Measurements from ENCODE around the gene SNIP1.

The SNIP1 gene

DNA sequence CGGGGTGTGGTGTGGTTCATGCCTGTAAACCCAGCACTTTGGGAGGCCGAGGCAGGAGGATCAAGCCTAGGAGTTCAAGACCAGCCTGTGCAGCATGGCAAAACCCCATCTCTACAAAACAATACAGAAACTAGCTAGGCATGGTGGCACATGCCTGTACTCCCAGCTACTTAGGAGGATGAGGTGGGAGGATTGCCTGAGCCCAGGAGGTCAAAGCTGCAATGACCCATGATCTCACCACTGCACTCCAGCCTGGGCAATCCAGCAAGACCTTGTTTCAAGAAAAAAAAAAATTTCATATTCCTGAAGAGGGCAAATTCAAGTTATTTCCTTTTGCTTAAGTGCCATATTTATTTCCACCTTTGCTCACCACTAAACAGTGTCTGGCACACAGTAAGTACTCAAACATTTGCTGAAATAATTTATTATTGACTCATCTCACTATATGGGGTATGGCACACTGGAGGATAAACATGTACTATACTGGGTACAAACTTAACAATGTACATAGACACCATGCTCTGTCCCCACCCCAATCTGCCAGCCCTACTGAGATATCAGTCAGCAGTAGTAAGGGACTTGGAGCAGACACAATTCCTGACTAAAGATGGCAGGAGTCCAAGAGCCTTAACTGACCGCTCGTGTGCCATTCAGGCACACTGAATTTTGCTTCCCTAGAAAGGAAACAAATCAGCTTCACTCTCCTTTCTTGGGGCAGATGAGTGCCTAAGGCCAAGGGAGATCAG lies 55.0 kb downstream of the SNIP1 start:
- no peak for TF ChIP-seq POLR2AphosphoS5 (IDR thresholded peaks at IDR 0.05; ENCODE audit: low read depth, low read length)
- no peak for TF ChIP-seq FOXP2 (optimal IDR thresholded peaks at IDR 0.05; ENCODE audit: borderline replicate concordance, extremely low read depth, extremely low read length, insufficient read depth)
- TF ChIP-seq SIN3A (IDR thresholded peaks at IDR 0.05; ENCODE audit: borderline replicate concordance, insufficient read depth, low read length), result no peak
- TF ChIP-seq TAF1 (IDR thresholded peaks at IDR 0.05; ENCODE audit: borderline replicate concordance, insufficient read depth, low read length), result no peak
- TF ChIP-seq, protein P1, sequence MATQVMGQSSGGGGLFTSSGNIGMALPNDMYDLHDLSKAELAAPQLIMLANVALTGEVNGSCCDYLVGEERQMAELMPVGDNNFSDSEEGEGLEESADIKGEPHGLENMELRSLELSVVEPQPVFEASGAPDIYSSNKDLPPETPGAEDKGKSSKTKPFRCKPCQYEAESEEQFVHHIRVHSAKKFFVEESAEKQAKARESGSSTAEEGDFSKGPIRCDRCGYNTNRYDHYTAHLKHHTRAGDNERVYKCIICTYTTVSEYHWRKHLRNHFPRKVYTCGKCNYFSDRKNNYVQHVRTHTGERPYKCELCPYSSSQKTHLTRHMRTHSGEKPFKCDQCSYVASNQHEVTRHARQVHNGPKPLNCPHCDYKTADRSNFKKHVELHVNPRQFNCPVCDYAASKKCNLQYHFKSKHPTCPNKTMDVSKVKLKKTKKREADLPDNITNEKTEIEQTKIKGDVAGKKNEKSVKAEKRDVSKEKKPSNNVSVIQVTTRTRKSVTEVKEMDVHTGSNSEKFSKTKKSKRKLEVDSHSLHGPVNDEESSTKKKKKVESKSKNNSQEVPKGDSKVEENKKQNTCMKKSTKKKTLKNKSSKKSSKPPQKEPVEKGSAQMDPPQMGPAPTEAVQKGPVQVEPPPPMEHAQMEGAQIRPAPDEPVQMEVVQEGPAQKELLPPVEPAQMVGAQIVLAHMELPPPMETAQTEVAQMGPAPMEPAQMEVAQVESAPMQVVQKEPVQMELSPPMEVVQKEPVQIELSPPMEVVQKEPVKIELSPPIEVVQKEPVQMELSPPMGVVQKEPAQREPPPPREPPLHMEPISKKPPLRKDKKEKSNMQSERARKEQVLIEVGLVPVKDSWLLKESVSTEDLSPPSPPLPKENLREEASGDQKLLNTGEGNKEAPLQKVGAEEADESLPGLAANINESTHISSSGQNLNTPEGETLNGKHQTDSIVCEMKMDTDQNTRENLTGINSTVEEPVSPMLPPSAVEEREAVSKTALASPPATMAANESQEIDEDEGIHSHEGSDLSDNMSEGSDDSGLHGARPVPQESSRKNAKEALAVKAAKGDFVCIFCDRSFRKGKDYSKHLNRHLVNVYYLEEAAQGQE (IDR thresholded peaks at IDR 0.05; ENCODE audit: insufficient read depth in 1 of 2, low read depth in 2 of 2, low read length in 2 of 2), result no peak

DNA sequence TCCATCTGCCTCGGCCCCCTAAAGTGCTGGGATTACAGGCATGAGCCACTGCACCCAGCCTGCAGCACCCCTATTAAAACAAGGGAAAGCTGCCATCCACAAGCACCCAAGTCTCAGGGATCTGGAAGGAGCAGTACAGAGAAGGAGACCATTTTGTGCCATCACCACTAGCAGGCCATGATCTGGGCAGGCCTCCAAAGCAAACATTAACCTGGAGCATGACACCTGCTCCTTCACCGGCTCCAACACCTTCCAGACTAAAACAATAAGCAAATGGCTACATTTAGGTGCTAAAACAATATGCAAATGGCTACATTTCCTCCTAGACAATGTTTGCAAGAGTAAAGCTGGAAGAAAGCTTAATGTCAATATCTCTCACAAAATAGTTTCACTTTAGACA lies 56.3 kb downstream of the SNIP1 start:
- TF ChIP-seq SIN3A (IDR thresholded peaks at IDR 0.05; ENCODE audit: borderline replicate concordance, insufficient read depth, low read length), result no peak
- TF ChIP-seq, protein P1 (IDR thresholded peaks at IDR 0.05; ENCODE audit: insufficient read depth in 1 of 2, low read depth in 2 of 2, low read length in 2 of 2), result no peak
- TF ChIP-seq TAF1 (IDR thresholded peaks at IDR 0.05; ENCODE audit: borderline replicate concordance, insufficient read depth, low read length), result no peak
- TF ChIP-seq POLR2AphosphoS5 (IDR thresholded peaks at IDR 0.05; ENCODE audit: low read depth, low read length), result no peak
- no peak for TF ChIP-seq FOXP2 (optimal IDR thresholded peaks at IDR 0.05; ENCODE audit: borderline replicate concordance, extremely low read depth, extremely low read length, insufficient read depth)

DNA sequence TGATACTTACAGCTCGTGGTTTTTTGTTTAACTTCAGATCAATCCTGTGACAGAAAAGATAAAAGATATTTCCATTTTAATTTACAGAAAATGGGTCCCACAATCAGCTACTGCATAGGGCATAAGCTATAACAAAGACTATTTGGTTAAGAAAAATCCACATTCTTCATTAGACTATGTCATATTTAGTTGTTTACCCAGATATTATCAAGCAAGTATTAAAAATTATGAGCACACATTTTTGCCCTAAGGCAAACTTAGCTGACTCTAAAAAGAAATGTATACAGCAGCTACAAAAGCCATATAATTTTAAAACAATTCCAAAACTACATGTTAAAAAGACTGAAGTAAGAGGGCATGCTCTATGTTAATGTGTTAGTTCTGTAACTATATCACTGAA lies 58.2 kb downstream of the SNIP1 start:
- no peak for TF ChIP-seq POLR2AphosphoS5 (IDR thresholded peaks at IDR 0.05; ENCODE audit: low read depth, low read length)
- TF ChIP-seq FOXP2 (optimal IDR thresholded peaks at IDR 0.05; ENCODE audit: borderline replicate concordance, extremely low read depth, extremely low read length, insufficient read depth), result no peak
- no peak for TF ChIP-seq SIN3A (IDR thresholded peaks at IDR 0.05; ENCODE audit: borderline replicate concordance, insufficient read depth, low read length)
- TF ChIP-seq TAF1 (IDR thresholded peaks at IDR 0.05; ENCODE audit: borderline replicate concordance, insufficient read depth, low read length), result no peak
- TF ChIP-seq, protein P1 (IDR thresholded peaks at IDR 0.05; ENCODE audit: insufficient read depth in 1 of 2, low read depth in 2 of 2, low read length in 2 of 2), result no peak

DNA sequence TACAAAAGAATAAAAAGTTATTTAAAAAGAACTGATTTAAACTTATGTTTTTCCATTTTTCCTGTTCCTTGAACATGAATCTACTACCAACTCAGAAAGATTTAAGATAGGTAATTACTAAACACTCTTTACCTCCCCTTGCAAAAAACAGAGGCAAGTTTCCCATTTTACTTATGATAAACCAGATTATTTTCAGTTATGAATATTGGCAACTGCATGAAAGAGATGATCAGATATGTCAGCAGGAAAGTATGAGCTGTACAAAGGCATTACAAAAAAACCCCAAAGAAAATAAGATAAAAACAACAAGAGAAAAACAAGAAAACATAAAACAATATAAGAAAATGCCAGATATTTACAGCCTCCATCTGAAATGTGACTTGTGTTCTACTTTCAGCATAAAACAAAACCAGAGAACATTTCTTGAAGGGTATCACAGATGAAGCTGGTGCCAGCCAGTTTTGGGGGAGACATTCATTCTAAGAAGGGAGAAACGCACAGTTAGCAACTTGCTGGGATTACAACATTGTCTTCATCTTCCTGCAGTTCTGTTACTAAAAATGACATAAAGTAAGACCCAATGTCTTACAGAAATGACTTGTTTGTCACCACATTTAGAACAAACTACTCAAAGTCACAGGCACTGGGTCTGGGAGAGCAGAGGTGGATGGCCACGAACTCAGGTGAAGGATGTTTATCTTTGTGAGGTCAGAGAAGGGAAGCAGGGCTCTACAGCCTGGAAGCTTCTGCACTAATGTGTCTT lies 60.6 kb downstream of the SNIP1 start:
- TF ChIP-seq TAF1 (IDR thresholded peaks at IDR 0.05; ENCODE audit: borderline replicate concordance, insufficient read depth, low read length) (no peak), POLR2AphosphoS5 (IDR thresholded peaks at IDR 0.05; ENCODE audit: low read depth, low read length) (no peak), FOXP2 (optimal IDR thresholded peaks at IDR 0.05; ENCODE audit: borderline replicate concordance, extremely low read depth, extremely low read length, insufficient read depth) (no peak)
- TF ChIP-seq, protein P1 (IDR thresholded peaks at IDR 0.05; ENCODE audit: insufficient read depth in 1 of 2, low read depth in 2 of 2, low read length in 2 of 2), result no peak

Measured in PFSK-1 (cell line).